ENCODE results near the gene CFAP65. TPM values are rescaled to one million over a fixed set of nuclear protein-coding genes. Genes with fewer than 3 reads are reported as not detected.

CFAP65 gene
- total and polyA plus RNA-seq, 9 of the 15 experiments (the other 6 are each of a cell fraction or from before 2014, with no cell fraction given) = not detected

DNA sequence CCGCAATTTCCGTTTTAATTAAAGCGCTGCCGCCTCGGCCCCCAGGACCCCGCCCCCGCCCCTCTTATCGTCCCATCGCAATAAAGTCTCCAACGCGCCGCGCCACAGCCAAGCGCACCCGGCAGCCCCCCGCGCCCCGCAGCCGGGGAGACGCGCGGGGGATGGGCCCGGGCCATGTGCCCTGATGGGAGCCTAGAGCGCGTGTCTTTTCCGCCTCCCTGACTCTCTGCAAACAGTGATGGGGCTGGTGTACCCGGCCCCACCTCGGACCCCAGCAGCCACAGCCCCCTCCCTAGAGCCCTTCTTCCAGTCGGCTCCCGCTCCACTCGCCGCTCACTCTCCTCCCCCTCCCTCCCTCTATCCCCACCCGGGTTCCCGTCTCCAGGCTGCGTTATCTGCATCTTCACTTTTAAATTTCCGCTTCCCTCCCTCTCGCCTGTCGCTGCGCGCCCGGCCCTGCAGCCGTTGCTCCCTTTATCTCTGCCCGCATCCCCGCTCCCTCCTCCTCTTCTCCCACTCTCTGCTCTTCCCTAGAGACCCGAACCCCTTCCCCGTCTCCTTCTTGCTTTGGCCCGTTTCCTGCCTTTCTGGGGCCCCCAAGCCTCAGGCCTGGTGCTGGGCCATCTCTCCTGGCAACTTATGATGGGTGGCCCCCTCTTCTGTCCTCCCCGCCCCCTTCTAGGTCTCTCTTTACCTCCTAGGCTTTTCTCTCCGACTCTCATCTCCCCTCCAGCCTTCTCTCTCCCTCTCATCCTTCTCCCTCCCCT lies 55.8 kb downstream of the CFAP65 start (continued):
- TF ChIP-seq, protein P1, sequence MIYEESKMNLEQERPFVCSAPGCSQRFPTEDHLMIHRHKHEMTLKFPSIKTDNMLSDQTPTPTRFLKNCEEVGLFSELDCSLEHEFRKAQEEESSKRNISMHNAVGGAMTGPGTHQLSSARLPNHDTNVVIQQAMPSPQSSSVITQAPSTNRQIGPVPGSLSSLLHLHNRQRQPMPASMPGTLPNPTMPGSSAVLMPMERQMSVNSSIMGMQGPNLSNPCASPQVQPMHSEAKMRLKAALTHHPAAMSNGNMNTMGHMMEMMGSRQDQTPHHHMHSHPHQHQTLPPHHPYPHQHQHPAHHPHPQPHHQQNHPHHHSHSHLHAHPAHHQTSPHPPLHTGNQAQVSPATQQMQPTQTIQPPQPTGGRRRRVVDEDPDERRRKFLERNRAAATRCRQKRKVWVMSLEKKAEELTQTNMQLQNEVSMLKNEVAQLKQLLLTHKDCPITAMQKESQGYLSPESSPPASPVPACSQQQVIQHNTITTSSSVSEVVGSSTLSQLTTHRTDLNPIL (CRISPR knock-in tag; IDR thresholded peaks at IDR 0.05) = no peak
- TF ChIP-seq CHD2 (IDR thresholded peaks at IDR 0.05; ENCODE audit: low read depth, low read length) (no peak), ZNF586 (CRISPR knock-in tag; conservative IDR thresholded peaks at IDR 0.05) (no peak), ZBTB8A (IDR thresholded peaks at IDR 0.05; ENCODE audit: partially characterized antibody) (no peak), TOE1 (IDR thresholded peaks at IDR 0.05; ENCODE audit: borderline replicate concordance) (no peak), TOE1 (CRISPR knock-in tag; IDR thresholded peaks at IDR 0.05; ENCODE audit: borderline replicate concordance, low read depth) (no peak), SP1 (CRISPR knock-in tag; IDR thresholded peaks at IDR 0.05) (no peak), ZSCAN32 (CRISPR knock-in tag; IDR thresholded peaks at IDR 0.05) (no peak), MCM7 (IDR thresholded peaks at IDR 0.05) (no peak), ZNF699 (CRISPR knock-in tag; IDR thresholded peaks at IDR 0.05; ENCODE audit: insufficient replicate concordance) (no peak), OTX1 (CRISPR knock-in tag; IDR thresholded peaks at IDR 0.05) (no peak), ZNF436 (CRISPR knock-in tag; IDR thresholded peaks at IDR 0.05) (no peak), MAZ (CRISPR knock-in tag; conservative IDR thresholded peaks at IDR 0.05 in 1 of 2, IDR thresholded peaks at IDR 0.05 in 1 of 2) (peak in 1 of 2 experiments; percentile 47; a peak in 1 of 4 replicates), SAP30 (IDR thresholded peaks at IDR 0.05; ENCODE audit: borderline replicate concordance, insufficient read depth, low read depth, low read length, poor library complexity, severe bottlenecking) (no peak), MYBL2 (IDR thresholded peaks at IDR 0.05; ENCODE audit: low read depth) (peak; percentile 70; the same call in 1 of the 2 replicates), MYBL2 (CRISPR knock-in tag; IDR thresholded peaks at IDR 0.05; ENCODE audit: borderline replicate concordance) (no peak), MED1 (CRISPR knock-in tag; IDR thresholded peaks at IDR 0.05; ENCODE audit: borderline replicate concordance) (no peak), RAD51 (IDR thresholded peaks at IDR 0.05; ENCODE audit: borderline replicate concordance, low read depth) (no peak), EP400 (IDR thresholded peaks at IDR 0.05) (no peak), CHD4 (IDR thresholded peaks at IDR 0.05; ENCODE audit: insufficient read depth, insufficient replicate concordance, low read depth, low read length, poor library complexity, severe bottlenecking) (no peak), NR2C1 (IDR thresholded peaks at IDR 0.05) (no peak), NR2C1 (tag; IDR thresholded peaks at IDR 0.05) (no peak), CBX5 (IDR thresholded peaks at IDR 0.05; ENCODE audit: borderline replicate concordance, low read depth) (no peak), CTBP1 (IDR thresholded peaks at IDR 0.05; ENCODE audit: borderline replicate concordance) (peak; percentile 48; the same call in 1 of the 2 replicates), KDM4B (IDR thresholded peaks at IDR 0.05; ENCODE audit: borderline replicate concordance in 2 of 2, low read depth in 1 of 2) (no peak), NFIC (IDR thresholded peaks at IDR 0.05) (no peak), ETV1 (tag; conservative IDR thresholded peaks at IDR 0.05; ENCODE audit: low read depth) (no peak), SETDB1 (IDR thresholded peaks at IDR 0.05; ENCODE audit: low read length) (no peak)
- TF ChIP-seq, protein P2, sequence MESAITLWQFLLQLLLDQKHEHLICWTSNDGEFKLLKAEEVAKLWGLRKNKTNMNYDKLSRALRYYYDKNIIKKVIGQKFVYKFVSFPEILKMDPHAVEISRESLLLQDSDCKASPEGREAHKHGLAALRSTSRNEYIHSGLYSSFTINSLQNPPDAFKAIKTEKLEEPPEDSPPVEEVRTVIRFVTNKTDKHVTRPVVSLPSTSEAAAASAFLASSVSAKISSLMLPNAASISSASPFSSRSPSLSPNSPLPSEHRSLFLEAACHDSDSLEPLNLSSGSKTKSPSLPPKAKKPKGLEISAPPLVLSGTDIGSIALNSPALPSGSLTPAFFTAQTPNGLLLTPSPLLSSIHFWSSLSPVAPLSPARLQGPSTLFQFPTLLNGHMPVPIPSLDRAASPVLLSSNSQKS (CRISPR knock-in tag; IDR thresholded peaks at IDR 0.05) = no peak

All from K562 (cell line).